Thymus (tissue), 11 donors: ENCODE results near the gene TUBG2. TPM values are rescaled to one million over a fixed set of nuclear protein-coding genes. Genes with fewer than 3 reads are reported as not detected.
A peak's percentile ranks its signal among the peaks of the same experiment; 100 is the strongest.

Experiments used
- DNase-seq, 9 donors: peaks; one replicate each; pipeline ENCODE4 v3.0.0-alpha.2; 2013; ENCODE audit warnings: low spot score in 9 of 9, low read depth in 6 of 9, missing footprints in 1 of 9
- H3K27ac ChIP-seq, 2 donors: one replicate each; pipeline ENCODE4 v1.5.1; 2013; ENCODE audit warnings: control low read depth in 1 of 2, low read depth in 1 of 2, low read length in 1 of 2, mild to moderate bottlenecking in 1 of 2, moderate library complexity in 1 of 2
- H3K27me3 ChIP-seq, 2 donors: one replicate each; pipeline ENCODE4 v1.5.1; 2013; ENCODE audit warnings: low read length in 1 of 2; ENCODE audit not compliant: control insufficient read depth in 2 of 2, insufficient read depth in 1 of 2
- H3K36me3 ChIP-seq, 2 donors: one replicate each; pipeline ENCODE4 v1.5.1; 2013; ENCODE audit warnings: low read length in 1 of 2, mild to moderate bottlenecking in 1 of 2, moderate library complexity in 1 of 2; ENCODE audit not compliant: control insufficient read depth in 2 of 2, insufficient read depth in 2 of 2
- H3K4me1 ChIP-seq, 2 donors: one replicate each; pipeline ENCODE4 v1.5.1; 2013; ENCODE audit warnings: low read length in 2 of 2; ENCODE audit not compliant: control insufficient read depth in 2 of 2, insufficient read depth in 2 of 2
- H3K4me3 ChIP-seq, 2 donors: one replicate each; pipeline ENCODE4 v1.5.1; 2013; ENCODE audit warnings: low read length in 2 of 2, control low read depth in 1 of 2, mild to moderate bottlenecking in 1 of 2
- H3K9me3 ChIP-seq, 2 donors: one replicate each; pipeline ENCODE4 v1.5.1; 2013; ENCODE audit warnings: low read length in 1 of 2, mild to moderate bottlenecking in 1 of 2; ENCODE audit not compliant: control insufficient read depth in 2 of 2, insufficient read depth in 1 of 2
- WGBS: extraction: QIAGEN DNeasy Blood & Tissue Kit; methylation state at CpG from one replicate; pipeline ENCODE4 v1.1.7; 2013; 5-methylcytosine and 5-hydroxymethylcytosine counted together
- polyA plus RNA-seq: library from polyadenylated mRNA; stranded (reverse); fragments of 200-250 nt; gene quantifications from one replicate; pipeline ENCODE4 v1.2.3, GENCODE V29; 2013
- total RNA-seq: library from RNA; stranded (reverse); fragments of 120-200 nt; gene quantifications from one replicate; pipeline ENCODE4 v1.2.4, GENCODE V29; 2013
- donor health status: healthy.

TUBG2 gene
- total and polyA plus RNA-seq, 2 donors = 3.0 to 11.3 TPM

DNA sequence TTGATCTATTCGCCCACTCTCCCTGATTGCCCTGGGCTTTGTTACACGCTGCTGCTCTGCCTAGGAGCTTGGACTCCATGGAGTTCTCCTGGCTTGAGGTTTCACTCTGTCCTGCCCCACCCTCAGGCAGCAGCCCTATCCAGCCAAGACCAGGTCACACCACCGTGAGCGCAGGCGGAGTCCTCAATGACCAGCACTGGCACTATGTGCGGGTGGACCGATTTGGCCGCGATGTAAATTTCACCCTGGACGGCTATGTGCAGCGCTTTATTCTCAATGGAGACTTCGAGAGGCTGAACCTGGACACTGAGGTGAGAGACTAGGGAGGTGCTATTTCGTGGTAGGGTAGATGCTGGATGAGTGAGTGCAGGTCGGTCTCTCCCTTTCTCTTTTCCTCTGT, 26.7 kb downstream of the TUBG2 start:
- Histone ChIP-seq H3K27me3 (peaks cover 19 to 93% of the 10 kb centered on the region in 2 donors), H3K4me3 (no peak overlapping the region), H3K4me1 (peaks cover 3 to 50% of the 10 kb centered on the region in 2 donors), H3K9me3 (peaks cover 0 to 24% of the 10 kb centered on the region in 2 donors), H3K36me3 (no peaks in the 10 kb centered on the region), H3K27ac (no peak overlapping the region)
- no peak for DNase-seq
- 92% methylated on average over 14 of the region's 14 CpGs for WGBS

DNA sequence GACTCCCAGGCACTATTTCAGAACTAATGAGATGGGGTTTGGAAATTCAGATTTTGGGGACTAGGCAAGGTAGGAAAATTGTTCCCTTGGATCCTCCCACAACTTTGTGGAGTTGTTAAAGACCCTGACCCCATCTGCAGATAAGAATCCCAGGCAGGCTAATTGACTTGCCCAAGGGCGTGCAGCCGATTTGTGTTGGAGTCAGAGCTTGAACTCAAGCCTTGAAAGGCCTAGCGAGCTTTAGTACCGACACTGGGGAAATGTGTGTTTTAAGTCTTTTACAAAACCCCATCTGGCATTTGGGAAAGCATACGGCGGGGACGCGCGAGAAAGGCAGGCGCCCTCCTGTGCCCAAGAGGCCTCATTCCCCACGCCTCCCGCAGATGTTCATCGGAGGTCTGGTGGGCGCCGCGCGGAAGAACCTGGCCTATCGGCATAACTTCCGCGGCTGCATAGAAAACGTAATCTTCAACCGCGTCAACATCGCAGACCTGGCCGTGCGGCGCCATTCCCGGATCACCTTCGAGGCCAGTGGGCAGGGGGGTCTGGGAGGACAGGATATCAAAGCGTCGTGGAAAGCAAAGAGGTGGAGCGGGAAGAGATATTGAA, 27.5 kb downstream of the TUBG2 start:
- DNase-seq = peak in 1 of 9 donors; percentile 57
- no peak overlapping the region for H3K4me3 ChIP-seq
- peaks cover 0 to 19% of the 10 kb centered on the region in 2 donors for H3K9me3 ChIP-seq
- H3K4me1 ChIP-seq = peaks cover under 1 to 44% of the 10 kb centered on the region in 2 donors
- H3K36me3 ChIP-seq = no peaks in the 10 kb centered on the region
- peaks cover 15 to 88% of the 10 kb centered on the region in 2 donors for H3K27me3 ChIP-seq
- WGBS = 90% methylated on average over 32 of the region's 32 CpGs
- no peak overlapping the region for H3K27ac ChIP-seq

DNA sequence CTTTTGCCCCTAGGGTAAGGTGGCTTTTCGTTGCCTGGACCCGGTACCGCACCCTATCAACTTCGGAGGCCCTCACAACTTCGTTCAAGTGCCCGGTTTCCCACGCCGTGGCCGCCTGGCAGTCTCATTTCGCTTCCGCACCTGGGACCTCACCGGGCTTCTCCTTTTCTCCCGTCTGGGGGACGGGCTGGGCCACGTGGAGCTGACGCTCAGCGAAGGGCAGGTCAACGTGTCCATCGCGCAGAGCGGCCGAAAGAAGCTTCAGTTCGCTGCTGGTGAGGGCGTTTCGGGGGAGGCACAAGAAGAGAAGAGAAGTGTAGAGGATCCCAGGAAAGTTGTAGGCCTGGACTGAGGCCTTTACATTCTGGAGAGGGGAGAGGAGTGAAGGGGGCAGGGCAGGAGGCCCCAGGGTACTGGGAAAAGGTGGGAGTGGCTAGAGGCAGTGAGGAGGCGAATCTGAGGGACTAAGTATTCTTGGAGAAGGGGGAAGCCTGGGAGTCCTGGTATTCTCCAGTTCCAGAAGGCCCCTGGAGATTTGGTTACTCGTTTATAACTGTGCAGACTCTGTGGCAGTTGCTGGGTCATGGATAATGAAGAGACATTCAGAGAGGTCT, 28.7 kb downstream of the TUBG2 start:
- DNase-seq = no peak
- H3K36me3 ChIP-seq = no peaks in the 10 kb centered on the region
- peaks cover 0 to 35% of the 10 kb centered on the region in 2 donors for H3K4me1 ChIP-seq
- peaks cover 10 to 76% of the 10 kb centered on the region in 2 donors for H3K27me3 ChIP-seq
- no peak overlapping the region for H3K27ac ChIP-seq
- WGBS = 95% methylated on average over 27 of the region's 27 CpGs
- peaks cover 0 to 18% of the 10 kb centered on the region in 2 donors for H3K9me3 ChIP-seq
- H3K4me3 ChIP-seq = no peak overlapping the region

GRCh38 chr17:42690596-42690995, 31.5 kb downstream of the TUBG2 start:
- Histone ChIP-seq H3K27ac (no peak overlapping the region), H3K4me3 (no peak overlapping the region), H3K9me3 (peaks cover 0 to 11% of the 10 kb centered on the region in 2 donors), H3K4me1 (peaks cover 0 to 13% of the 10 kb centered on the region in 2 donors), H3K27me3 (peaks cover 0 to 48% of the 10 kb centered on the region in 2 donors), H3K36me3 (no peaks in the 10 kb centered on the region)
- 90% methylated on average over 10 of the region's 10 CpGs for WGBS
- no peak for DNase-seq

DNA sequence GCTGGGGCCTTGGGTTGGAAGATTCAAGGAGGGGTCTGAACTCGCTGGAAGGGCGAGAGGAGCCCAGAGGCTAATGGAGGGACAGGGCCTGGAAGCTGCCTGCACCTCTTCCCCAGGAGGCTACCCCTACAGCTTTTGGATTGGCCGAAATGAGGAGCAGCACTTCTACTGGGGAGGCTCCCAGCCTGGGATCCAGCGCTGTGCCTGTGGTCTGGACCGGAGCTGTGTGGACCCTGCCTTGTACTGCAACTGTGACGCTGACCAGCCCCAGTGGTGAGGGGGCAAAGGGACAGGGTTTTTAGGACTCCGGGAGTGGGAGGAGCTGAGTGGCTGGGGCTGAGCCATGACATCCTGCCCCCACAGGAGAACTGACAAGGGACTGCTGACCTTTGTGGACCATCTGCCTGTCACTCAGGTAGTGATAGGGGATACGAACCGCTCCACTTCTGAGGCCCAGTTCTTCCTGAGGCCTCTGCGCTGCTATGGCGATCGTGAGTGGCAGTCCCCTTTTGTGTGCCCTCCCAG, 32.0 kb downstream of the TUBG2 start:
- no peaks in the 10 kb centered on the region for H3K36me3 ChIP-seq
- H3K4me3 ChIP-seq = no peak overlapping the region

GRCh38 chr17:42692489-42692888, 33.4 kb downstream of the TUBG2 start:
- Histone ChIP-seq H3K27ac (no peak overlapping the region), H3K27me3 (peaks cover 0 to 29% of the 10 kb centered on the region in 2 donors), H3K4me3 (no peak overlapping the region), H3K4me1 (peaks cover 0 to under 1% of the 10 kb centered on the region in 2 donors), H3K36me3 (no peaks in the 10 kb centered on the region), H3K9me3 (peaks cover 0 to 2% of the 10 kb centered on the region in 2 donors)
- 94% methylated on average over 11 of the region's 11 CpGs for WGBS
- DNase-seq = no peak

More for the DNA sequence above, 32.0 kb downstream of the TUBG2 start:
- WGBS = 98% methylated on average over 12 of the region's 12 CpGs
- Histone ChIP-seq H3K9me3 (peaks cover 0 to 11% of the 10 kb centered on the region in 2 donors), H3K27ac (no peak overlapping the region), H3K4me1 (peaks cover 0 to 13% of the 10 kb centered on the region in 2 donors), H3K27me3 (peaks cover 0 to 43% of the 10 kb centered on the region in 2 donors)
- no peak for DNase-seq

GRCh38 chr17:42694524-42694923, 35.4 kb downstream of the TUBG2 start:
- no peak overlapping the region for H3K27ac ChIP-seq
- H3K9me3 ChIP-seq = no peaks in the 10 kb centered on the region
- no peak overlapping the region for H3K4me3 ChIP-seq
- peaks cover 0 to 9% of the 10 kb centered on the region in 2 donors for H3K27me3 ChIP-seq
- 97% methylated on average over 3 of the region's 3 CpGs for WGBS
- no peaks in the 10 kb centered on the region for H3K4me1 ChIP-seq
- peaks cover 0 to 5% of the 10 kb centered on the region in 2 donors for H3K36me3 ChIP-seq
- no peak for DNase-seq

DNA sequence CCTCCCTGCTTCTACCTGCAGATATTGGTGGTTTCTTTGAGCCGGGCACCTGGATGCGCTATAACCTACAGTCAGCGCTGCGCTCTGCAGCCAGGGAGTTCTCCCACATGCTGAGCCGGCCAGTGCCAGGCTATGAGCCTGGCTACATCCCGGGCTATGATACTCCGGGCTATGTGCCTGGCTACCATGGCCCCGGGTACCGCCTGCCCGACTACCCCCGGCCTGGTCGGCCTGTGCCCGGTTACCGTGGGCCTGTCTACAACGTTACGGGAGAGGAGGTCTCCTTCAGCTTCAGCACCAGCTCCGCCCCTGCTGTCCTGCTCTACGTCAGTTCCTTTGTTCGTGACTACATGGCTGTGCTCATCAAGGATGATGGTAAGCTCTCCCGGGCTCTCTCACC, 36.4 kb downstream of the TUBG2 start:
- Histone ChIP-seq H3K27ac (no peak overlapping the region), H3K9me3 (no peaks in the 10 kb centered on the region), H3K4me3 (no peak overlapping the region), H3K4me1 (no peaks in the 10 kb centered on the region), H3K36me3 (peaks cover 9 to 15% of the 10 kb centered on the region in 2 donors), H3K27me3 (peaks cover 0 to 5% of the 10 kb centered on the region in 2 donors)
- WGBS = 97% methylated on average over 20 of the region's 20 CpGs
- no peak for DNase-seq

- H3K27ac ChIP-seq = no peak overlapping the region
- H3K4me3 ChIP-seq = no peak overlapping the region
- no peaks in the 10 kb centered on the region for H3K4me1 ChIP-seq
- H3K9me3 ChIP-seq = no peaks in the 10 kb centered on the region
- H3K36me3 ChIP-seq = peaks cover 25 to 31% of the 10 kb centered on the region in 2 donors
- H3K27me3 ChIP-seq = no peaks in the 10 kb centered on the region
- WGBS = 98% methylated on average over 19 of the region's 19 CpGs
- no peak for DNase-seq
Measured at GRCh38 chr17:42697108-42697811, 38.2 kb downstream of the TUBG2 start.
